HEK293 (cell line): Measurements from ENCODE around the gene SMTN.

ENCODE experiments used
- CTCF ChIA-PET: fragments of 350-600 bp; formaldehyde crosslinking; extraction: SDS; loops from one replicate; lab custom pipeline; 2021; ENCODE audit warnings: antibody characterized with exemption; lab: Yijun Ruan, JAX
- POLR2A ChIA-PET: fragments of 300-600 bp; formaldehyde crosslinking; extraction: SDS; loops from one replicate; lab custom pipeline; 2020; ENCODE audit warnings: antibody characterized with exemption, inconsistent platforms; lab: Yijun Ruan, JAX
- H3K27ac ChIP-seq: fragments of 200-500 bp; sonication (Bioruptor generic); 2 replicates; pipeline ENCODE4 v1.5.1; 2014; ENCODE audit warnings: low read depth, low read length, control low read depth, inconsistent platforms; ENCODE audit errors: extremely low read depth
- H3K36me3 ChIP-seq, 2 experiments: fragments of 200-500 bp in 1 of 2; sonication (Bioruptor generic) in 1 of 2; 1 replicate in 1 of 2; 2 replicates in 1 of 2; pipeline ENCODE4 v1.5.1; 2014 to 2017; ENCODE audit warnings: inconsistent platforms in 2 of 2, low read length in 2 of 2; ENCODE audit not compliant: control insufficient read depth in 2 of 2, insufficient read depth in 1 of 2
- H3K4me1 ChIP-seq: fragments of 200-500 bp; sonication (Bioruptor generic); 2 replicates; pipeline ENCODE4 v1.5.1; 2014; ENCODE audit warnings: mild to moderate bottlenecking, low read length, inconsistent platforms; ENCODE audit not compliant: control insufficient read depth, insufficient read depth
- H3K4me3 ChIP-seq: 2 replicates; pipeline ENCODE4 v1.5.1; 2011; ENCODE audit warnings: low read depth, mild to moderate bottlenecking, control low read depth, low read length, moderate library complexity
- H3K9me3 ChIP-seq: fragments of 200-500 bp; sonication (Bioruptor generic); 2 replicates; pipeline ENCODE4 v1.5.1; 2014; ENCODE audit warnings: low read depth, low read length, inconsistent platforms; ENCODE audit not compliant: control insufficient read depth, insufficient read depth
- BCL11B ChIP-seq: fragments of 450-650 bp; formaldehyde crosslinking; IDR thresholded peaks from 2 replicates; pipeline ENCODE4 v1.5.1; 2016; ENCODE audit warnings: low read depth, missing biosample characterization, missing genetic modification characterization
- EGR2 ChIP-seq: fragments of 450-650 bp; formaldehyde crosslinking; IDR thresholded peaks from 2 replicates; pipeline ENCODE4 v1.5.1; 2016; ENCODE audit warnings: low read depth, missing biosample characterization, missing genetic modification characterization
- GLIS2 ChIP-seq: fragments of 450-650 bp; formaldehyde crosslinking; IDR thresholded peaks from 2 replicates; pipeline ENCODE4 v1.5.1; 2016; ENCODE audit warnings: missing biosample characterization, missing genetic modification characterization
- HOXA7 ChIP-seq: sonication (generic); formaldehyde crosslinking; IDR thresholded peaks from 2 replicates; pipeline ENCODE4 v1.8.1; 2022; ENCODE audit warnings: missing genetic modification reagents, borderline replicate concordance
- KLF10 ChIP-seq: fragments of 450-650 bp; IDR thresholded peaks from 2 replicates; pipeline ENCODE4 v1.5.1; 2018; ENCODE audit warnings: missing biosample characterization, mild to moderate bottlenecking, missing genetic modification characterization
- KLF7 ChIP-seq: fragments of 450-650 bp; formaldehyde crosslinking; IDR thresholded peaks from 2 replicates; pipeline ENCODE4 v1.5.1; 2016; ENCODE audit warnings: missing biosample characterization, missing genetic modification characterization, borderline replicate concordance
- KLF9 ChIP-seq: fragments of 450-650 bp; formaldehyde crosslinking; IDR thresholded peaks from 2 replicates; pipeline ENCODE4 v1.5.1; 2016; ENCODE audit warnings: missing biosample characterization, missing genetic modification characterization, low read depth
- PRDM1 ChIP-seq: fragments of 450-650 bp; formaldehyde crosslinking; IDR thresholded peaks from 2 replicates; pipeline ENCODE4; 2016; ENCODE audit warnings: missing biosample characterization, missing genetic modification characterization
- SP2 ChIP-seq: fragments of 450-650 bp; formaldehyde crosslinking; IDR thresholded peaks from 2 replicates; pipeline ENCODE4 v1.5.1; 2016; ENCODE audit warnings: missing biosample characterization, missing genetic modification characterization
- ZBTB17 ChIP-seq: fragments of 450-650 bp; formaldehyde crosslinking; IDR thresholded peaks from 2 replicates; pipeline ENCODE4 v1.5.1; 2016; ENCODE audit warnings: missing biosample characterization, missing genetic modification characterization
- ZIC2 ChIP-seq: fragments of 450-650 bp; formaldehyde crosslinking; IDR thresholded peaks from 2 replicates; pipeline ENCODE4 v1.5.1; 2016; ENCODE audit warnings: missing biosample characterization, missing genetic modification characterization
- ZNF138 ChIP-seq: fragments of 450-650 bp; formaldehyde crosslinking; IDR thresholded peaks from 2 replicates; pipeline ENCODE4 v1.5.1; 2016; ENCODE audit warnings: missing biosample characterization, missing genetic modification characterization, borderline replicate concordance
- ZNF148 ChIP-seq: fragments of 450-650 bp; formaldehyde crosslinking; IDR thresholded peaks from 2 replicates; pipeline ENCODE4 v1.5.0; 2017; ENCODE audit warnings: missing biosample characterization, missing genetic modification characterization, borderline replicate concordance
- ZNF2 ChIP-seq: fragments of 450-650 bp; formaldehyde crosslinking; IDR thresholded peaks from 2 replicates; pipeline ENCODE4 v1.5.1; 2016; ENCODE audit warnings: missing biosample characterization, missing genetic modification characterization
- ZNF280D ChIP-seq: fragments of 450-650 bp; formaldehyde crosslinking; IDR thresholded peaks from 2 replicates; pipeline ENCODE4 v1.5.1; 2016; ENCODE audit warnings: missing biosample characterization, missing genetic modification characterization
- ZNF341 ChIP-seq: fragments of 450-650 bp; formaldehyde crosslinking; IDR thresholded peaks from 2 replicates; pipeline ENCODE4; 2016; ENCODE audit warnings: low read depth, missing biosample characterization, missing genetic modification characterization
- ZNF449 ChIP-seq: fragments of 450-650 bp; formaldehyde crosslinking; IDR thresholded peaks from 2 replicates; pipeline ENCODE4 v1.5.1; 2017; ENCODE audit warnings: missing biosample characterization, mild to moderate bottlenecking, missing genetic modification characterization, moderate library complexity
- ZNF501 ChIP-seq: fragments of 450-650 bp; formaldehyde crosslinking; IDR thresholded peaks from 2 replicates; pipeline ENCODE4 v1.5.1; 2016; ENCODE audit warnings: missing biosample characterization, missing genetic modification characterization
- ZNF514 ChIP-seq: fragments of 450-650 bp; formaldehyde crosslinking; IDR thresholded peaks from 2 replicates; pipeline ENCODE4 v1.5.1; 2016; ENCODE audit warnings: missing biosample characterization, missing genetic modification characterization
- ZNF521 ChIP-seq: fragments of 450-650 bp; formaldehyde crosslinking; IDR thresholded peaks from 2 replicates; pipeline ENCODE4 v1.5.1; 2017; ENCODE audit warnings: missing biosample characterization, mild to moderate bottlenecking, missing genetic modification characterization
- ZNF670 ChIP-seq: fragments of 450-650 bp; formaldehyde crosslinking; IDR thresholded peaks from 2 replicates; pipeline ENCODE4 v1.5.1; 2016; ENCODE audit warnings: missing biosample characterization, missing genetic modification characterization, low read depth
- TF ChIP-seq, protein P1 (sequence below): fragments of 450-650 bp; formaldehyde crosslinking; IDR thresholded peaks from 2 replicates; pipeline ENCODE4 v1.5.1; 2016; ENCODE audit warnings: missing biosample characterization, missing genetic modification characterization
- TF ChIP-seq, protein P2 (sequence below): fragments of 450-650 bp; formaldehyde crosslinking; IDR thresholded peaks from 2 replicates; pipeline ENCODE4 v1.5.1; 2016; ENCODE audit warnings: missing biosample characterization, missing genetic modification characterization

Gene SMTN

DNA sequence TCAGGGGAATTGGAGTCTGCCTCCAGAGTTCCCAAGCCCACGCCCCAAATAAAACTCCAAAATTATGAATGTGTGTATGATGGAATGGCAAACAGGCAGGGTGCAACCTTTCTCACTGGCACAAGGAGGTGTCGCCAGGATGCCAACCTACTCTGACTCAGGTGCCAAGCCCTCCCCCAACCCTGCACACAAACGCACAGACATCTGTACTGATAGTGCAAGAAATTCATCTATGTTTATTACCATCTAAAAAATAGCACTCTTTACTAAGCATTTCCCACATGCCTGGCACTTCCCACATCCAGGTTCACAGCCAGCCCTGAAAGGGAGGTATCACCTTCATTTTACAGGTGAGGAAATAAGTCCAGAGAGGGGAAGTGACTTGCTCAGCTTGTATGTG is 57.9 kb downstream of the SMTN start:
- CTCF ChIA-PET, result interaction anchor here (1.1 kb wide), 1 partner anchor 32 kb away, joined by 3 read pairs; the partner anchor contains the start of gene SELENOM
- POLR2A ChIA-PET, result no interaction called here

DNA sequence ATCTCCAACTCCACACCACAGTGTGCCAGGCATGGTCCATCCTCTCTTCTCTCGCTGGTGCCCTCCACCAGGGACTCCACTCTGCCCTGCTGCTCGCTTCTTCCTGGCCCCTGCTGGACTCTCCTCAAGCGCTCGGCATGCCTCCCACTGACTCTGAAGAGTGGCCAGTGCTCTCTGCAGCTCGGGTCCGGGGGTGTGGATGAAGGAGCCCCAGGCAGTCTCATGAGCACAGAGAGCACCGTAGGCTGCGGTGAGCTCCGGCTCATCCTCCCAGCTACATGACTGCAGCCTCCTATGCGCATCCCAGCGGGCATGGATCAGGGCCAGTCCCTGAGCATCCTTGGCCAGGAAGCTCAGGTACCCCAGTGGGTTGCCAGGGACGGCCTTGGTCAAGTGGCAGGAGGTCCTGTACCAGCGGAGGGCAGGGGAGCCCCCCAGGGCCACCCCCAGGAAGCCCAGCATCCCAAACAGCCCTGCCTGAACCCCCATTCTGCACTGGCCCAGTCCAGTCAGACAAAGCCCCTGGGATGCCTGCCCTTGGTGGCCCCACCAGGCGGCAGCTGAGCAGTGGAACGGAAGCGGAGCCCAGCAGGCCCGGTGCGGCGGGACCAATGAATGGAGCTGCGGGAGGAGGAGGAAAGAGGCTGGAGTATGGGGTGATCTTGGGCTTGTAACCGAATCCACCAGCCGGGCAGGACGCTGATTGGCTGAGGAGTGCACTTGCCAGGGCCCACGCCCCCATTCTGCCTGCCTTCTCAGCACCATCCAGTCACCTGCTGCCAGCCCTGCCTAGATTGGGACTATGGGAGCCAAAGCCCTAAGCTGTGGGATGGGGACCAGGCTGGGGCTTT is 59.0 kb downstream of the SMTN start, which contains the start of gene PLA2G3:
Gene PLA2G3, minus strand, starts transcription at position 643 of the 851 bp plus-strand sequence. Its CDS starts 154 bp downstream, at position 489.
- Histone ChIP-seq H3K27ac (no peak within 1 kb of the TSS), H3K9me3 (no peaks in the 10 kb centered on the region), H3K36me3 (no peaks in the 10 kb centered on the region), H3K4me3 (no peak within 1 kb of the TSS), H3K4me1 (no peaks in the 10 kb centered on the region)
- ChIA-PET CTCF (interaction anchor here (0.5 to 1.6 kb wide), 5 partner anchors 9 to 249 kb away, joined by 3 to 6 read pairs (median 3); partner anchors contain the start of gene SELENOM), POLR2A (no interaction called here)
- TF ChIP-seq KLF9 (tag by site-specific recombination) (peak; percentile 57; the same call in 1 of the 2 replicates), GLIS2 (tag by site-specific recombination) (peak; percentile 54), ZIC2 (tag by site-specific recombination) (peak; percentile 84), HOXA7 (CRISPR knock-in tag) (no peak), BCL11B (no peak), ZNF341 (tag by site-specific recombination) (peak; percentile 18; the same call in 1 of the 2 replicates), ZNF449 (tag by site-specific recombination) (peak; percentile 77; the same call in 1 of the 2 replicates), SP2 (tag by site-specific recombination) (peak; percentile 79), ZBTB17 (tag by site-specific recombination) (0 out of 2 replicates have a peak, but pooled peaks have one; percentile 11), EGR2 (tag by site-specific recombination) (peak; percentile 49; the same call in 1 of the 2 replicates)
- TF ChIP-seq, protein P1, sequence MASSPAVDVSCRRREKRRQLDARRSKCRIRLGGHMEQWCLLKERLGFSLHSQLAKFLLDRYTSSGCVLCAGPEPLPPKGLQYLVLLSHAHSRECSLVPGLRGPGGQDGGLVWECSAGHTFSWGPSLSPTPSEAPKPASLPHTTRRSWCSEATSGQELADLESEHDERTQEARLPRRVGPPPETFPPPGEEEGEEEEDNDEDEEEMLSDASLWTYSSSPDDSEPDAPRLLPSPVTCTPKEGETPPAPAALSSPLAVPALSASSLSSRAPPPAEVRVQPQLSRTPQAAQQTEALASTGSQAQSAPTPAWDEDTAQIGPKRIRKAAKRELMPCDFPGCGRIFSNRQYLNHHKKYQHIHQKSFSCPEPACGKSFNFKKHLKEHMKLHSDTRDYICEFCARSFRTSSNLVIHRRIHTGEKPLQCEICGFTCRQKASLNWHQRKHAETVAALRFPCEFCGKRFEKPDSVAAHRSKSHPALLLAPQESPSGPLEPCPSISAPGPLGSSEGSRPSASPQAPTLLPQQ (tag by site-specific recombination), result peak; percentile 86

More for the DNA sequence above, 57.9 kb downstream of the SMTN start:
- Histone ChIP-seq H3K4me1 (no peaks in the 10 kb centered on the region), H3K4me3 (no peak overlapping the region), H3K9me3 (no peaks in the 10 kb centered on the region), H3K36me3 (no peaks in the 10 kb centered on the region), H3K27ac (no peak overlapping the region)
- TF ChIP-seq KLF10 (tag by site-specific recombination), result no peak
- TF ChIP-seq ZNF280D, result no peak
- TF ChIP-seq ZNF501, result no peak
- no peak for TF ChIP-seq KLF7 (tag by site-specific recombination)
- no peak for TF ChIP-seq ZNF138 (tag by site-specific recombination)
- no peak for TF ChIP-seq ZNF2 (tag by site-specific recombination)
- no peak for TF ChIP-seq PRDM1
- no peak for TF ChIP-seq ZNF670 (tag by site-specific recombination)
- no peak for TF ChIP-seq ZNF514 (tag by site-specific recombination)
- TF ChIP-seq, protein P2, sequence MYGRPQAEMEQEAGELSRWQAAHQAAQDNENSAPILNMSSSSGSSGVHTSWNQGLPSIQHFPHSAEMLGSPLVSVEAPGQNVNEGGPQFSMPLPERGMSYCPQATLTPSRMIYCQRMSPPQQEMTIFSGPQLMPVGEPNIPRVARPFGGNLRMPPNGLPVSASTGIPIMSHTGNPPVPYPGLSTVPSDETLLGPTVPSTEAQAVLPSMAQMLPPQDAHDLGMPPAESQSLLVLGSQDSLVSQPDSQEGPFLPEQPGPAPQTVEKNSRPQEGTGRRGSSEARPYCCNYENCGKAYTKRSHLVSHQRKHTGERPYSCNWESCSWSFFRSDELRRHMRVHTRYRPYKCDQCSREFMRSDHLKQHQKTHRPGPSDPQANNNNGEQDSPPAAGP (tag by site-specific recombination), result no peak
- no peak for TF ChIP-seq ZNF148 (tag by site-specific recombination)
- TF ChIP-seq ZNF521 (tag by site-specific recombination), result no peak
